KMS-11 (cell line): ENCODE measurements around the gene ANKRD13B.

Experiments
- H2AFZ ChIP-seq: fragments of 200-600 bp; sonication (generic); 2 replicates; pipeline ENCODE4 v1.6.1; 2016; ENCODE audit warnings: antibody characterized with exemption, mixed run types, low read depth
- H3K27ac ChIP-seq: fragments of 200-600 bp; sonication (generic); 2 replicates; pipeline ENCODE4 v1.6.1; 2016; ENCODE audit warnings: mild to moderate bottlenecking, mixed run types
- H3K27me3 ChIP-seq: fragments of 200-600 bp; sonication (generic); 2 replicates; pipeline ENCODE4 v1.6.1; 2017; ENCODE audit warnings: mild to moderate bottlenecking, low read depth, mixed run types, moderate library complexity; ENCODE audit not compliant: insufficient read depth
- H3K36me3 ChIP-seq: fragments of 200-600 bp; sonication (generic); 2 replicates; pipeline ENCODE4 v1.6.1; 2017; ENCODE audit warnings: mild to moderate bottlenecking, mixed run types; ENCODE audit not compliant: insufficient read depth
- H3K4me1 ChIP-seq: fragments of 200-600 bp; sonication (generic); 2 replicates; pipeline ENCODE4 v1.6.1; 2016; ENCODE audit warnings: mild to moderate bottlenecking, low read depth, mixed run types; ENCODE audit not compliant: poor library complexity, severe bottlenecking
- H3K4me2 ChIP-seq: fragments of 200-600 bp; sonication (generic); 2 replicates; pipeline ENCODE4 v1.7.0; 2016; ENCODE audit warnings: mild to moderate bottlenecking, mixed run types
- H3K4me3 ChIP-seq: fragments of 200-600 bp; sonication (generic); IDR thresholded peaks from 2 replicates; pipeline ENCODE4 v1.6.1; 2017; ENCODE audit warnings: low read depth, low read length, mixed read lengths; ENCODE audit not compliant: insufficient read depth
- H3K79me2 ChIP-seq: fragments of 200-600 bp; sonication (generic); 2 replicates; pipeline ENCODE4 v1.6.1; 2016; ENCODE audit warnings: low read depth, mixed run types; ENCODE audit not compliant: insufficient read depth
- H3K9ac ChIP-seq: fragments of 200-600 bp; sonication (generic); 2 replicates; pipeline ENCODE4 v1.6.1; 2016; ENCODE audit warnings: mild to moderate bottlenecking, mixed run types
- H4K20me1 ChIP-seq: fragments of 200-600 bp; sonication (generic); 2 replicates; pipeline ENCODE4 v1.6.1; 2016; ENCODE audit warnings: mild to moderate bottlenecking, mixed run types; ENCODE audit not compliant: insufficient read depth
- CTCF ChIP-seq: fragments of 200-600 bp; sonication (generic); conservative IDR thresholded peaks from 2 replicates; pipeline ENCODE4 v1.6.1; 2017; ENCODE audit warnings: low read depth, mild to moderate bottlenecking, antibody characterized with exemption, low read length, moderate library complexity, mixed read lengths

Gene ANKRD13B

GRCh38 chr17:29590411-29591145 lies 2.4 kb upstream of the ANKRD13B start:
- Histone ChIP-seq H3K27ac (no peak overlapping the region), H3K36me3 (no peaks in the 10 kb centered on the region), H4K20me1 (no peaks in the 10 kb centered on the region), H3K4me2 (peak overlapping the region; percentile 83), H3K79me2 (peaks cover 16% of the 10 kb centered on the region; the same call in 1 of the 2 replicates), H3K4me1 (peaks cover 38% of the 10 kb centered on the region), H3K9ac (no peak overlapping the region), H3K27me3 (no peaks in the 10 kb centered on the region), H3K4me3 (no peak overlapping the region), H2AFZ (peak overlapping the region; percentile 93; the same call in 1 of the 2 replicates)
- TF ChIP-seq CTCF, result no peak

GRCh38 chr17:29591146-29591736 lies 1.7 kb upstream of the ANKRD13B start:
- Histone ChIP-seq H3K4me1 (peaks cover 38% of the 10 kb centered on the region), H3K79me2 (peaks cover 16% of the 10 kb centered on the region; the same call in 1 of the 2 replicates), H4K20me1 (no peaks in the 10 kb centered on the region)

GRCh38 chr17:29591737-29592608 lies 959 bp upstream of the ANKRD13B start:
- H3K9ac ChIP-seq, result no peak overlapping the region
- no peaks in the 10 kb centered on the region for H3K27me3 ChIP-seq
- H3K79me2 ChIP-seq, result peaks cover 15% of the 10 kb centered on the region; the same call in 1 of the 2 replicates
- H3K4me1 ChIP-seq, result peaks cover 38% of the 10 kb centered on the region
- peak; percentile 94 for TF ChIP-seq CTCF
- peak overlapping the region; percentile 75 for H2AFZ ChIP-seq
- peak overlapping the region; percentile 90 for H3K4me2 ChIP-seq
- H3K36me3 ChIP-seq, result no peaks in the 10 kb centered on the region
- H3K4me3 ChIP-seq, result no peak overlapping the region
- no peaks in the 10 kb centered on the region for H4K20me1 ChIP-seq
- no peak overlapping the region for H3K27ac ChIP-seq

More at GRCh38 chr17:29591146-29591736, 1.7 kb upstream of the ANKRD13B start:
- peak overlapping the region; percentile 90 for H3K4me2 ChIP-seq
- no peaks in the 10 kb centered on the region for H3K36me3 ChIP-seq
- no peak overlapping the region for H3K4me3 ChIP-seq
- peak overlapping the region; percentile 75 for H2AFZ ChIP-seq
- no peak for TF ChIP-seq CTCF
- no peaks in the 10 kb centered on the region for H3K27me3 ChIP-seq
- H3K9ac ChIP-seq, result no peak overlapping the region
- H3K27ac ChIP-seq, result no peak overlapping the region
